ENCODE data around the gene BTAF1. TPM values are rescaled to one million over a fixed set of nuclear protein-coding genes. Genes with fewer than 3 reads are reported as not detected.

Gene BTAF1
- total and polyA plus RNA-seq, 10 of the 15 experiments (the other 5 are each of a cell fraction or from before 2014, with no cell fraction given), result 11.8 to 157 (median 55.5) TPM

DNA sequence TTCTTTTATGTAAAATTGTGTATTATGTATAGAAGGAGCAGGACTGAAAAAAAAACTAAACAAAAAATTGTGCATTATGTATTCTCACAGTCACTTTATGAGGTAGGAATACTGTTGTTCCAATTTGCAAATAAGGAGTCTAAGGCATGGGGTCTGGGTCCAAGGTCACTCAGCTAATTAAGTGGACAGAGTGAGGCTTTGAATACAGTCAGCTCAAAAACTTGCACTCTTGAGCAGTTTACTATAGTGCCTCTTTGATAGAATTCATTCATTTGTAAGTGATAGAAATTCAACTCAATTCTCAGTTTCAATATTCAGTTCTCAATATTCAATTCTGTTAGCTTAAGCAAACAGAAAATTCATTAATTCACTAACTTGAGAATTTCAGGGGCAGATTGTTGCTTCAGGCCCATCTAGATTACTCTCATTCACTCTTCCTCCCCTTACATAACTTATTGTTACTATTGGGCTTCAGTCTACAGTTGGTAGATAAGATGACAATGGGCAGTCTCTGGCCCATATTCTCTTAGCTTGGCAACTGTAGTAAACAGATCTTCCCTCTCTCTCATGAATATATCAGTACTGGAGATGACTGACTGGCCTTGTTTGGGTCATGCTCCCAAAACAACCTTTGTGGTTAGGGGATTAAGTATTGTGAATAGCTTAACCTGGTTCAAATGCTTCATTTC is 86.6 kb downstream of the BTAF1 start:
- BruUV-seq (replicated peaks), result no TSS peak
- intact Hi-C loops (cut with micrococcal nuclease; ENCODE audit: unreplicated experiment) (no loop called here), in situ Hi-C loops (cut with MboI) (no loop called here)
- no peak; the same call in 2 of the 3 replicates for ATAC-seq
- Histone ChIP-seq H2AFZ (ENCODE audit: control insufficient read depth, low read depth, low read length) (no peak overlapping the region), H4K20me1 (ENCODE audit: control insufficient read depth, insufficient read depth) (no peaks in the 10 kb centered on the region; the same call in 1 of the 2 replicates), H3K79me2 (ENCODE audit: control insufficient read depth, insufficient read depth, low read length) (no peaks in the 10 kb centered on the region), H3K4me3 (no peak overlapping the region), H3K27ac (ENCODE audit: control insufficient read depth, insufficient read depth) (no peak overlapping the region), H3K9ac (ENCODE audit: control insufficient read depth, insufficient read depth, low read length) (no peak overlapping the region), H3K4me2 (ENCODE audit: control insufficient read depth, insufficient read depth) (no peak overlapping the region), H3K9me3 (replicated peaks; ENCODE audit: control insufficient read depth, insufficient read depth, low read length) (no peaks in the 10 kb centered on the region), H3K36me3 (ENCODE audit: control insufficient read depth in 2 of 2, insufficient read depth in 2 of 2, low read length in 1 of 2) (peaks cover 0 to 37% of the 10 kb centered on the region in 2 experiments), H3K4me1 (ENCODE audit: control insufficient read depth, insufficient read depth, low read length) (no peaks in the 10 kb centered on the region), H3K27me3 (replicated peaks in 1 of 2; ENCODE audit: control insufficient read depth in 2 of 2, insufficient read depth in 2 of 2, low read length in 1 of 2) (no peaks in the 10 kb centered on the region)
- ChIA-PET CTCF (interaction anchor here (0.6 to 0.8 kb wide), 3 partner anchors 18 to 424 kb away, joined by 3 read pairs; no protein-coding TSS in a partner anchor), POLR2A (interaction anchor here (0.5 to 0.6 kb wide), 3 partner anchors 21 to 121 kb away, joined by 3 to 6 read pairs (median 3); no protein-coding TSS in a partner anchor), RAD21 (ENCODE audit: unreplicated experiment) (no interaction called here), SMC1A (ENCODE audit: uncharacterized antibody, unreplicated experiment) (interaction anchor here (0.8 to 2.3 kb wide), 3 partner anchors 13 to 54 kb away, joined by 3 to 4 read pairs (median 3); no protein-coding TSS in a partner anchor)
- FAIRE-seq, result no peak
- TF ChIP-seq PML (IDR thresholded peaks at IDR 0.05; ENCODE audit: low read length) (no peak), SPI1 (IDR thresholded peaks at IDR 0.05; ENCODE audit: borderline replicate concordance, insufficient read depth, low read depth, low read length) (no peak), STAT1 (conservative IDR thresholded peaks at IDR 0.05) (no peak), IRF4 (IDR thresholded peaks at IDR 0.05; ENCODE audit: low read depth, low read length) (no peak), CBX5 (IDR thresholded peaks at IDR 0.05; ENCODE audit: low read depth) (no peak), MYC (IDR thresholded peaks at IDR 0.05; ENCODE audit: insufficient read depth, insufficient read length, insufficient replicate concordance, low read length, severe bottlenecking) (no peak)
- TF ChIP-seq, protein P1, sequence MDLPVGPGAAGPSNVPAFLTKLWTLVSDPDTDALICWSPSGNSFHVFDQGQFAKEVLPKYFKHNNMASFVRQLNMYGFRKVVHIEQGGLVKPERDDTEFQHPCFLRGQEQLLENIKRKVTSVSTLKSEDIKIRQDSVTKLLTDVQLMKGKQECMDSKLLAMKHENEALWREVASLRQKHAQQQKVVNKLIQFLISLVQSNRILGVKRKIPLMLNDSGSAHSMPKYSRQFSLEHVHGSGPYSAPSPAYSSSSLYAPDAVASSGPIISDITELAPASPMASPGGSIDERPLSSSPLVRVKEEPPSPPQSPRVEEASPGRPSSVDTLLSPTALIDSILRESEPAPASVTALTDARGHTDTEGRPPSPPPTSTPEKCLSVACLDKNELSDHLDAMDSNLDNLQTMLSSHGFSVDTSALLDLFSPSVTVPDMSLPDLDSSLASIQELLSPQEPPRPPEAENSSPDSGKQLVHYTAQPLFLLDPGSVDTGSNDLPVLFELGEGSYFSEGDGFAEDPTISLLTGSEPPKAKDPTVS (IDR thresholded peaks at IDR 0.05; ENCODE audit: low read depth, low read length), result no peak
- TF ChIP-seq, protein P2, sequence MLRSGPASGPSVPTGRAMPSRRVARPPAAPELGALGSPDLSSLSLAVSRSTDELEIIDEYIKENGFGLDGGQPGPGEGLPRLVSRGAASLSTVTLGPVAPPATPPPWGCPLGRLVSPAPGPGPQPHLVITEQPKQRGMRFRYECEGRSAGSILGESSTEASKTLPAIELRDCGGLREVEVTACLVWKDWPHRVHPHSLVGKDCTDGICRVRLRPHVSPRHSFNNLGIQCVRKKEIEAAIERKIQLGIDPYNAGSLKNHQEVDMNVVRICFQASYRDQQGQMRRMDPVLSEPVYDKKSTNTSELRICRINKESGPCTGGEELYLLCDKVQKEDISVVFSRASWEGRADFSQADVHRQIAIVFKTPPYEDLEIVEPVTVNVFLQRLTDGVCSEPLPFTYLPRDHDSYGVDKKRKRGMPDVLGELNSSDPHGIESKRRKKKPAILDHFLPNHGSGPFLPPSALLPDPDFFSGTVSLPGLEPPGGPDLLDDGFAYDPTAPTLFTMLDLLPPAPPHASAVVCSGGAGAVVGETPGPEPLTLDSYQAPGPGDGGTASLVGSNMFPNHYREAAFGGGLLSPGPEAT (IDR thresholded peaks at IDR 0.05; ENCODE audit: low read depth), result no peak
- TF ChIP-seq, protein P3, sequence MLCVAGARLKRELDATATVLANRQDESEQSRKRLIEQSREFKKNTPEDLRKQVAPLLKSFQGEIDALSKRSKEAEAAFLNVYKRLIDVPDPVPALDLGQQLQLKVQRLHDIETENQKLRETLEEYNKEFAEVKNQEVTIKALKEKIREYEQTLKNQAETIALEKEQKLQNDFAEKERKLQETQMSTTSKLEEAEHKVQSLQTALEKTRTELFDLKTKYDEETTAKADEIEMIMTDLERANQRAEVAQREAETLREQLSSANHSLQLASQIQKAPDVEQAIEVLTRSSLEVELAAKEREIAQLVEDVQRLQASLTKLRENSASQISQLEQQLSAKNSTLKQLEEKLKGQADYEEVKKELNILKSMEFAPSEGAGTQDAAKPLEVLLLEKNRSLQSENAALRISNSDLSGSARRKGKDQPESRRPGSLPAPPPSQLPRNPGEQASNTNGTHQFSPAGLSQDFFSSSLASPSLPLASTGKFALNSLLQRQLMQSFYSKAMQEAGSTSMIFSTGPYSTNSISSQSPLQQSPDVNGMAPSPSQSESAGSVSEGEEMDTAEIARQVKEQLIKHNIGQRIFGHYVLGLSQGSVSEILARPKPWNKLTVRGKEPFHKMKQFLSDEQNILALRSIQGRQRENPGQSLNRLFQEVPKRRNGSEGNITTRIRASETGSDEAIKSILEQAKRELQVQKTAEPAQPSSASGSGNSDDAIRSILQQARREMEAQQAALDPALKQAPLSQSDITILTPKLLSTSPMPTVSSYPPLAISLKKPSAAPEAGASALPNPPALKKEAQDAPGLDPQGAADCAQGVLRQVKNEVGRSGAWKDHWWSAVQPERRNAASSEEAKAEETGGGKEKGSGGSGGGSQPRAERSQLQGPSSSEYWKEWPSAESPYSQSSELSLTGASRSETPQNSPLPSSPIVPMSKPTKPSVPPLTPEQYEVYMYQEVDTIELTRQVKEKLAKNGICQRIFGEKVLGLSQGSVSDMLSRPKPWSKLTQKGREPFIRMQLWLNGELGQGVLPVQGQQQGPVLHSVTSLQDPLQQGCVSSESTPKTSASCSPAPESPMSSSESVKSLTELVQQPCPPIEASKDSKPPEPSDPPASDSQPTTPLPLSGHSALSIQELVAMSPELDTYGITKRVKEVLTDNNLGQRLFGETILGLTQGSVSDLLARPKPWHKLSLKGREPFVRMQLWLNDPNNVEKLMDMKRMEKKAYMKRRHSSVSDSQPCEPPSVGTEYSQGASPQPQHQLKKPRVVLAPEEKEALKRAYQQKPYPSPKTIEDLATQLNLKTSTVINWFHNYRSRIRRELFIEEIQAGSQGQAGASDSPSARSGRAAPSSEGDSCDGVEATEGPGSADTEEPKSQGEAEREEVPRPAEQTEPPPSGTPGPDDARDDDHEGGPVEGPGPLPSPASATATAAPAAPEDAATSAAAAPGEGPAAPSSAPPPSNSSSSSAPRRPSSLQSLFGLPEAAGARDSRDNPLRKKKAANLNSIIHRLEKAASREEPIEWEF (IDR thresholded peaks at IDR 0.05; ENCODE audit: insufficient replicate concordance, low read depth, low read length), result no peak
- TF ChIP-seq, protein P4, sequence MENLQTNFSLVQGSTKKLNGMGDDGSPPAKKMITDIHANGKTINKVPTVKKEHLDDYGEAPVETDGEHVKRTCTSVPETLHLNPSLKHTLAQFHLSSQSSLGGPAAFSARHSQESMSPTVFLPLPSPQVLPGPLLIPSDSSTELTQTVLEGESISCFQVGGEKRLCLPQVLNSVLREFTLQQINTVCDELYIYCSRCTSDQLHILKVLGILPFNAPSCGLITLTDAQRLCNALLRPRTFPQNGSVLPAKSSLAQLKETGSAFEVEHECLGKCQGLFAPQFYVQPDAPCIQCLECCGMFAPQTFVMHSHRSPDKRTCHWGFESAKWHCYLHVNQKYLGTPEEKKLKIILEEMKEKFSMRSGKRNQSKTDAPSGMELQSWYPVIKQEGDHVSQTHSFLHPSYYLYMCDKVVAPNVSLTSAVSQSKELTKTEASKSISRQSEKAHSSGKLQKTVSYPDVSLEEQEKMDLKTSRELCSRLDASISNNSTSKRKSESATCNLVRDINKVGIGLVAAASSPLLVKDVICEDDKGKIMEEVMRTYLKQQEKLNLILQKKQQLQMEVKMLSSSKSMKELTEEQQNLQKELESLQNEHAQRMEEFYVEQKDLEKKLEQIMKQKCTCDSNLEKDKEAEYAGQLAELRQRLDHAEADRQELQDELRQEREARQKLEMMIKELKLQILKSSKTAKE (IDR thresholded peaks at IDR 0.05; ENCODE audit: low read depth, poor library complexity, severe bottlenecking), result no peak
- DNase-seq (ENCODE audit: low read depth, low spot score), result no peak

All from GM12878 (cell line).